Measurements from ENCODE around the gene MID1IP1. TPM values are rescaled to one million over a fixed set of nuclear protein-coding genes. Genes with fewer than 3 reads are reported as not detected.

MID1IP1 gene
- total and polyA plus RNA-seq, 7 donors = 11.0 to 129 (median 91.2) TPM

- DNase-seq (no peak), ATAC-seq (no peak)
- TF ChIP-seq, protein P1, sequence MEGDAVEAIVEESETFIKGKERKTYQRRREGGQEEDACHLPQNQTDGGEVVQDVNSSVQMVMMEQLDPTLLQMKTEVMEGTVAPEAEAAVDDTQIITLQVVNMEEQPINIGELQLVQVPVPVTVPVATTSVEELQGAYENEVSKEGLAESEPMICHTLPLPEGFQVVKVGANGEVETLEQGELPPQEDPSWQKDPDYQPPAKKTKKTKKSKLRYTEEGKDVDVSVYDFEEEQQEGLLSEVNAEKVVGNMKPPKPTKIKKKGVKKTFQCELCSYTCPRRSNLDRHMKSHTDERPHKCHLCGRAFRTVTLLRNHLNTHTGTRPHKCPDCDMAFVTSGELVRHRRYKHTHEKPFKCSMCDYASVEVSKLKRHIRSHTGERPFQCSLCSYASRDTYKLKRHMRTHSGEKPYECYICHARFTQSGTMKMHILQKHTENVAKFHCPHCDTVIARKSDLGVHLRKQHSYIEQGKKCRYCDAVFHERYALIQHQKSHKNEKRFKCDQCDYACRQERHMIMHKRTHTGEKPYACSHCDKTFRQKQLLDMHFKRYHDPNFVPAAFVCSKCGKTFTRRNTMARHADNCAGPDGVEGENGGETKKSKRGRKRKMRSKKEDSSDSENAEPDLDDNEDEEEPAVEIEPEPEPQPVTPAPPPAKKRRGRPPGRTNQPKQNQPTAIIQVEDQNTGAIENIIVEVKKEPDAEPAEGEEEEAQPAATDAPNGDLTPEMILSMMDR (IDR thresholded peaks at IDR 0.05) = no peak
- no peaks in the 10 kb centered on the region for H3K36me3 ChIP-seq (ENCODE audit: insufficient read depth in 1 of 2, low read depth in 1 of 2)
- H3K9me3 ChIP-seq = no peaks in the 10 kb centered on the region
- no peak overlapping the region for H3K27ac ChIP-seq
- H3K4me3 ChIP-seq = no peak overlapping the region
- intact Hi-C loops (cut with DNase I) = no loop called here
- 79 to 93% (median 93%) methylated on average over 3 of the region's 3 CpGs for WGBS, 3 donors
- H3K27me3 ChIP-seq (ENCODE audit: insufficient read depth in 3 of 3, low read length in 2 of 3) = no peaks in the 10 kb centered on the region
- H3K4me1 ChIP-seq = no peaks in the 10 kb centered on the region
These were observed 38.0 kb downstream of the MID1IP1 start for GRCh38 chrX:38839277-38839676.

- H3K36me3 ChIP-seq (ENCODE audit: insufficient read depth in 1 of 2, low read depth in 1 of 2) = no peaks in the 10 kb centered on the region
- H3K27me3 ChIP-seq (ENCODE audit: insufficient read depth in 3 of 3, low read length in 2 of 3) = no peaks in the 10 kb centered on the region
- H3K4me1 ChIP-seq = no peaks in the 10 kb centered on the region
- ATAC-seq (no peak), DNase-seq (no peak)
- H3K27ac ChIP-seq = no peak overlapping the region
- TF ChIP-seq, protein P1 (IDR thresholded peaks at IDR 0.05) = no peak
- 43 to 85% (median 47%) methylated on average over 1 of the region's 1 CpG for WGBS, 3 donors
- no peaks in the 10 kb centered on the region for H3K9me3 ChIP-seq
- H3K4me3 ChIP-seq = no peak overlapping the region
- intact Hi-C loops (cut with DNase I) = no loop called here
These were observed 38.7 kb downstream of the MID1IP1 start for GRCh38 chrX:38839944-38840343.

GRCh38 chrX:38841750-38842149, 40.5 kb downstream of the MID1IP1 start:
- TF ChIP-seq, protein P1 (IDR thresholded peaks at IDR 0.05) = no peak
- no peak overlapping the region for H3K4me3 ChIP-seq
- no peak overlapping the region for H3K27ac ChIP-seq
- ATAC-seq (peak in 1 of 4 donors; percentile 55), DNase-seq (no peak)
- WGBS, 3 donors = 33 to 61% (median 41%) methylated on average over 2 of the region's 2 CpGs
- no peaks in the 10 kb centered on the region for H3K9me3 ChIP-seq
- no peaks in the 10 kb centered on the region for H3K4me1 ChIP-seq
- intact Hi-C loops (cut with DNase I) = no loop called here
- H3K36me3 ChIP-seq (ENCODE audit: insufficient read depth in 1 of 2, low read depth in 1 of 2) = no peaks in the 10 kb centered on the region
- peaks cover 0 to 3% (median 0%) of the 10 kb centered on the region in 3 donors for H3K27me3 ChIP-seq (ENCODE audit: insufficient read depth in 3 of 3, low read length in 2 of 3)

DNA sequence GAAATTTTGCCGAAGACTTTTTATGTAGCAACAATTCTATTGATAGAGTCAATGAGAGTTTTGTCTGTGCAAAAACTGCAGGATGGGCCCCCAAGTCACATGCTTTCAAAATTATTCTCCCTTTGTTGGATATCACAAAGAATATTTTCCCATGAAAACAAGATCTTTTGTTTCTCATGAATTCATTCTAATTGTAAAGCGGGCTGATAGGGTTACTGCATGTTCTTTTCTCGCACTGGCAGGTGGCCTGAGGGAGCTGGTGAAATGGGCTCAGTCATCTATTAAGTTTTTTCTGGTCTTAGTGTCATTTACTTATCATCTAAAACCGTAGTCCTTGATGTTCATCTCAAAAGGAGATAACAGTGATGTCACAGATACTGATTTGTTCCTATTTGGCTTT, 44.2 kb downstream of the MID1IP1 start:
- H3K27ac ChIP-seq = no peak overlapping the region
- peaks cover 0 to 3% (median 0%) of the 10 kb centered on the region in 3 donors for H3K27me3 ChIP-seq (ENCODE audit: insufficient read depth in 3 of 3, low read length in 2 of 3)
- DNase-seq = no peak
- H3K9me3 ChIP-seq = no peaks in the 10 kb centered on the region
- no peak for ATAC-seq
- H3K4me3 ChIP-seq = no peak overlapping the region
- no peaks in the 10 kb centered on the region for H3K4me1 ChIP-seq
- 66 to 88% (median 85%) methylated on average over 4 of the region's 4 CpGs for WGBS, 3 donors
- TF ChIP-seq, protein P1 (IDR thresholded peaks at IDR 0.05) = no peak
- H3K36me3 ChIP-seq (ENCODE audit: insufficient read depth in 1 of 2, low read depth in 1 of 2) = no peaks in the 10 kb centered on the region
- intact Hi-C loops (cut with DNase I) = no loop called here

DNA sequence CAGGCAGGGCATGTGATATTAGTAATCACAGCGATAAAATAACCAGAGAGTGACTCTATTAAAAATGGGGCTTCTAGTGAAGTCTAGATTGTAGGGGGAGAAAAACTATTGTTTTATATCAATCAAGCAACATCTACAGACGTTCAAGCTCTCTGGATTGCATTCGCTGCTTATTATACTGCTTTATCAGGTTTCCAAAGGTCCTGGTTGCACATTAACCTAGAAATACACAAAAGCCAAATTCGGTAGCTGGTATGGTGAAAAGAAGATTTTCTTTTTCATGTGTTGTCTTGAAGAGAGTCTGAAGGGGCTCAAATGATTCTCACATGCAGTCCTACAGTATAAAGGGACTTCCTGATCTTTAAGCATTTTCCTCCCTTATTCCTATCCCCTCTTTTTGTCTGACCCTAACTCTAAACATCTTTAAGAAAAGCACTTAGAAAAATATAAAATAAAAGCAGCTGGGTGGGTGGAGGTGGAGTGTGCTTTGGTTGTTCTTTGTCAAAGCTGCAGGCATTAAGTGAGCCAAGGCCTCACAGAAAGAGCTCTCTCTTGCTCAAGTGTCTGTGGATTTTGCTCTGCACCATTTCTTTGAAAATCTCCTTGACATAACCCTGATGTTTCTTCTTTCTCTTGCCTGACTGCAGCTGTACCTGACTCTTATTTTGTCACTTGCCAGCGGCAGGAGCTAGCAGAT, 46.1 kb downstream of the MID1IP1 start:
- Histone ChIP-seq H3K36me3 (ENCODE audit: insufficient read depth in 1 of 2, low read depth in 1 of 2) (no peaks in the 10 kb centered on the region), H3K27ac (no peak overlapping the region), H3K9me3 (no peaks in the 10 kb centered on the region), H3K4me3 (no peak overlapping the region), H3K4me1 (no peaks in the 10 kb centered on the region), H3K27me3 (ENCODE audit: insufficient read depth in 3 of 3, low read length in 2 of 3) (peaks cover 0 to 3% (median 0%) of the 10 kb centered on the region in 3 donors)
- no peak for DNase-seq
- TF ChIP-seq, protein P1 (IDR thresholded peaks at IDR 0.05) = no peak
- intact Hi-C loops (cut with DNase I) = no loop called here
- 76 to 100% (median 91%) methylated on average over 5 of the region's 5 CpGs for WGBS, 3 donors
- ATAC-seq = no peak
